H1 (cell line): Measurements from ENCODE around the gene R3HDM2. TPM values are rescaled to one million over a fixed set of nuclear protein-coding genes. Genes with fewer than 3 reads are reported as not detected.

Source experiments
- CTCF ChIA-PET: fragments of 300-600 bp; sonication (Branson Sonifier 250); formaldehyde crosslinking; loops from one replicate; lab custom pipeline; 2021; ENCODE audit not compliant: partially characterized antibody; lab: Charles Lee
- POLR2A ChIA-PET: fragments of 300-600 bp; sonication (Branson Sonifier 250); formaldehyde crosslinking; loops from one replicate; lab custom pipeline; 2021; ENCODE audit warnings: inconsistent platforms; ENCODE audit not compliant: partially characterized antibody; lab: Charles Lee
- DNase-seq, 2 experiments: peaks; one replicate each; pipeline versions ENCODE4 v3.0.0 to v3.0.0-alpha.2; 2010 to 2022; ENCODE audit warnings: low spot score in 2 of 2, low read depth in 1 of 2, mixed read lengths in 1 of 2
- FAIRE-seq: peaks from 2 replicates; lab custom pipeline; 2011; peaks lifted over from hg19 to GRCh38; lab: Jason Lieb, UNC
- H2AFZ ChIP-seq: 2 replicates; pipeline ENCODE4 v1.8.1; 2012; ENCODE audit warnings: low read length, inconsistent platforms
- H2AK5ac ChIP-seq: 2 replicates; pipeline ENCODE4 v1.6.1; 2013; ENCODE audit warnings: low read depth, low read length
- H2BK120ac ChIP-seq: replicated peaks from 2 replicates; pipeline ENCODE3; 2013; ENCODE audit warnings: low read depth, low read length, inconsistent platforms
- H2BK12ac ChIP-seq: 2 replicates; pipeline ENCODE4 v1.6.1; 2013; ENCODE audit warnings: low read depth, low read length
- H2BK15ac ChIP-seq: 2 replicates; pipeline ENCODE4 v1.6.1; 2013; ENCODE audit warnings: low read length
- H2BK20ac ChIP-seq: 2 replicates; pipeline ENCODE4 v1.6.1; 2013; ENCODE audit warnings: low read length
- H2BK5ac ChIP-seq: 2 replicates; pipeline ENCODE4 v1.6.1; 2013; ENCODE audit warnings: low read depth, low read length
- H3K14ac ChIP-seq: 2 replicates; pipeline ENCODE4 v1.6.1; 2013; ENCODE audit warnings: inconsistent platforms; ENCODE audit not compliant: insufficient read length
- H3K18ac ChIP-seq: 2 replicates; pipeline ENCODE4 v1.6.1; 2013; ENCODE audit warnings: low read length; ENCODE audit errors: extremely low read depth
- H3K23ac ChIP-seq: 2 replicates; pipeline ENCODE4 v1.6.1; 2013; ENCODE audit warnings: inconsistent platforms; ENCODE audit not compliant: insufficient read length
- H3K23me2 ChIP-seq: 2 replicates; pipeline ENCODE4 v1.6.1; 2013; ENCODE audit warnings: low read depth, low read length
- H3K27ac ChIP-seq: 2 replicates; pipeline ENCODE4 v1.6.1; 2011; ENCODE audit warnings: low read depth, low read length, inconsistent platforms
- H3K27me3 ChIP-seq, 4 experiments: replicated peaks in 1 of 4; 1 replicate in 1 of 4; 2 replicates in 3 of 4; pipeline versions ENCODE4 v1.6.1 to v1.8.1; 2011 to 2013; ENCODE audit warnings: low read length in 3 of 4, mild to moderate bottlenecking in 3 of 4, inconsistent platforms in 2 of 4, mixed read lengths in 2 of 4, moderate library complexity in 1 of 4; ENCODE audit not compliant: control insufficient read depth in 3 of 4, insufficient read depth in 3 of 4; ENCODE audit errors: extremely low read depth in 1 of 4
- H3K36me3 ChIP-seq, 4 experiments: 2 replicates each; pipeline versions ENCODE4 v1.6.1 to v1.8.1; 2011 to 2013; ENCODE audit warnings: mild to moderate bottlenecking in 4 of 4, low read length in 3 of 4, moderate library complexity in 2 of 4, control low read depth in 1 of 4, inconsistent platforms in 1 of 4; ENCODE audit not compliant: insufficient read depth in 4 of 4, control insufficient read depth in 2 of 4
- H3K4ac ChIP-seq: replicated peaks from 2 replicates; pipeline ENCODE3; 2013; ENCODE audit warnings: low read length, low read depth, mixed read lengths, inconsistent platforms; ENCODE audit not compliant: insufficient read length
- H3K4me1 ChIP-seq, 4 experiments: replicated peaks in 1 of 4; 1 replicate in 1 of 4; 2 replicates in 3 of 4; pipeline versions ENCODE4 v1.6.1 to v1.8.1; 2011 to 2013; ENCODE audit warnings: low read length in 3 of 4, inconsistent platforms in 2 of 4, mixed read lengths in 1 of 4; ENCODE audit not compliant: insufficient read depth in 4 of 4, control insufficient read depth in 3 of 4
- H3K4me2 ChIP-seq, 2 experiments: 2 replicates each; pipeline versions ENCODE4 v1.6.1 to v1.8.1; 2011 to 2013; ENCODE audit warnings: low read depth in 2 of 2, low read length in 2 of 2, control low read depth in 1 of 2, inconsistent platforms in 1 of 2, mild to moderate bottlenecking in 1 of 2; ENCODE audit not compliant: insufficient read depth in 1 of 2
- H3K4me3 ChIP-seq, 4 experiments: fragments of 200-600, 300-600 bp in 1 of 4; sonication (generic), shearing (Covaris generic), sonication (Bioruptor Twin) in 1 of 4; 2 replicates each; pipeline versions ENCODE4 v1.5.1 to v1.8.1; 2011 to 2016; ENCODE audit warnings: low read length in 4 of 4, low read depth in 3 of 4, control low read depth in 2 of 4, inconsistent platforms in 2 of 4, mild to moderate bottlenecking in 2 of 4, mixed read lengths in 1 of 4, moderate library complexity in 1 of 4; ENCODE audit not compliant: insufficient read depth in 2 of 4; ENCODE audit errors: extremely low read depth in 1 of 4
- H3K56ac ChIP-seq: replicated peaks from 2 replicates; pipeline ENCODE3; 2013; ENCODE audit warnings: low read depth, mild to moderate bottlenecking, mixed read lengths, low read length, inconsistent platforms; ENCODE audit not compliant: insufficient read length
- H3K79me1 ChIP-seq: 2 replicates; pipeline ENCODE4 v1.6.1; 2013; ENCODE audit warnings: low read depth, low read length, control low read depth
- H3K79me2 ChIP-seq, 2 experiments: 2 replicates each; pipeline versions ENCODE4 v1.6.1 to v1.8.1; 2012 to 2013; ENCODE audit warnings: low read length in 2 of 2, mild to moderate bottlenecking in 2 of 2, inconsistent platforms in 1 of 2; ENCODE audit not compliant: insufficient read depth in 2 of 2, control insufficient read depth in 1 of 2
- H3K9ac ChIP-seq, 4 experiments: replicated peaks in 1 of 4; 1 replicate in 1 of 4; 2 replicates in 3 of 4; pipeline versions ENCODE4 v1.6.1 to v1.8.1; 2011 to 2013; ENCODE audit warnings: low read depth in 3 of 4, low read length in 3 of 4, control low read depth in 2 of 4, mild to moderate bottlenecking in 2 of 4, moderate library complexity in 2 of 4, inconsistent platforms in 1 of 4; ENCODE audit errors: extremely low read depth in 1 of 4
- H3K9me3 ChIP-seq, 2 experiments: 2 replicates each; pipeline versions ENCODE4 v1.6.1 to v1.8.1; 2012 to 2013; ENCODE audit warnings: mild to moderate bottlenecking in 2 of 2, moderate library complexity in 2 of 2, control low read depth in 1 of 2, inconsistent platforms in 1 of 2, low read depth in 1 of 2, low read length in 1 of 2, mixed read lengths in 1 of 2; ENCODE audit not compliant: insufficient read depth in 2 of 2
- H4K20me1 ChIP-seq, 2 experiments: replicated peaks in 1 of 2; 2 replicates each; pipeline versions ENCODE3 to v1.8.1; 2011 to 2013; ENCODE audit warnings: inconsistent platforms in 2 of 2, low read length in 2 of 2, mild to moderate bottlenecking in 1 of 2; ENCODE audit not compliant: insufficient read depth in 2 of 2, control insufficient read depth in 1 of 2
- H4K5ac ChIP-seq: 2 replicates; pipeline ENCODE4 v1.6.1; 2013; ENCODE audit warnings: low read length, low read depth, mixed read lengths, inconsistent platforms; ENCODE audit not compliant: insufficient read length
- H4K8ac ChIP-seq: 2 replicates; pipeline ENCODE4 v1.8.0; 2013; ENCODE audit warnings: mild to moderate bottlenecking, moderate library complexity, low read length, inconsistent platforms; ENCODE audit not compliant: insufficient read depth; ENCODE audit errors: extremely low read depth
- H4K91ac ChIP-seq: replicated peaks from 2 replicates; pipeline ENCODE3; 2013; ENCODE audit warnings: low read length, mixed read lengths, inconsistent platforms; ENCODE audit not compliant: insufficient read length
- HDAC6 ChIP-seq: IDR thresholded peaks from one replicate; pipeline ENCODE4 v1.7.1; 2012; ENCODE audit warnings: low read depth, mild to moderate bottlenecking, inconsistent platforms, low read length, moderate library complexity
- JUN ChIP-seq: IDR thresholded peaks from 2 replicates; pipeline ENCODE4 v1.6.1; 2011; ENCODE audit warnings: low read depth, mild to moderate bottlenecking, improper control_type of control experiment, low read length
- KDM5A ChIP-seq: fragments of 200-600 bp; IDR thresholded peaks from 2 replicates; pipeline ENCODE4 v1.7.1; 2012; ENCODE audit warnings: mild to moderate bottlenecking, low read length, inconsistent platforms, mixed read lengths
- SP2 ChIP-seq: IDR thresholded peaks from 2 replicates; pipeline ENCODE4 v1.6.1; 2012; ENCODE audit warnings: mild to moderate bottlenecking, low read length, inconsistent platforms
- WGBS, 2 experiments: shearing (Covaris generic) in 1 of 2; methylation state at CpG; one replicate each; pipeline versions ENCODE4 v1.1.6 to v1.1.7; 2013 to 2015; ENCODE audit warnings: low lambda C conversion rate in 2 of 2, mixed read lengths in 2 of 2, inconsistent platforms in 1 of 2, low coverage in 1 of 2, missing lambda C conversion rate in 1 of 2; ENCODE audit not compliant: insufficient replicate concordance in 2 of 2, insufficient coverage in 1 of 2, insufficient read length in 1 of 2; ENCODE audit errors: extremely low coverage in 1 of 2, missing lambda C conversion rate in 1 of 2; 5-methylcytosine and 5-hydroxymethylcytosine counted together
- polyA plus RNA-seq, 7 experiments: library from polyadenylated mRNA; depleted of rRNA in 3 of 7; stranded (reverse) in 5 of 7; unstranded in 2 of 7; fragments of >200 nt in 5 of 7; fragments of 200-250 nt in 2 of 7; gene quantifications; 1 replicate in 5 of 7; 2 replicates in 1 of 7; 4 replicates in 1 of 7; pipeline versions ENCODE4 v1.2.1 to v1.2.3, GENCODE V29; 2011 to 2013; ENCODE audit warnings: missing spikeins in 2 of 7, mixed read lengths in 2 of 7
- total RNA-seq: library from RNA; stranded (reverse); fragmentation: NEBNext Ultra II Directional; extraction: Animal tissue kit (Norgen Biotek cat#: 25700); gene quantifications from 2 replicates; pipeline ENCODE4 v1.2.1, GENCODE V29; 2021

Gene R3HDM2
- total and polyA plus RNA-seq, 2 of the 8 experiments (the other 6 are each of a cell fraction or from before 2014, with no cell fraction given) = 25.6 to 27.0 TPM

DNA sequence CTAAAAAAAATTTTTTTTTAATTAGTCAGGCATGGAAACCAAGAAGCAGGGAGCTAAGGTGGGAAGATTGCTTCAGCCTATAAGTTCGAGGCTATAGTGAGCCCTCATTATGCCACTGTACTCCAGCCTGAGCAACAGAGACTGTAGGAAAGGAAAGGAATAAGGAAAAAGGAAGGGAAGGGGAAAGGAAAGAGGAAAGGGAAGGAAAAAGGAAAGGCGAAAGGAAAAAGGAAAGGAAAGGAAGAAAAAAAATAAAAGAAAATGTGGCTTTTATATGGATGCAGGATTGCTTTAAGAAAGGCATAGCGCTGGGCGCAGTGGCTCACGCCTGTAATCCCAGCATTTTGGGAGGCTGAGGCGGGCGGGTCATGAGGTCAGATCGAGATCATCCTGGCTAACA, 70.4 kb downstream of the R3HDM2 start:
- H4K8ac ChIP-seq = no peak overlapping the region
- TF ChIP-seq KDM5A (no peak), HDAC6 (no peak), SP2 (no peak), JUN (no peak)
- no peak overlapping the region for H3K27ac ChIP-seq
- H2BK120ac ChIP-seq = no peak overlapping the region
- CTCF ChIA-PET = interaction anchor here (0.6 to 2.1 kb wide), 4 partner anchors 18 to 133 kb away, joined by 3 to 6 read pairs (median 3); no protein-coding TSS in a partner anchor
- H2BK20ac ChIP-seq = no peak overlapping the region
- no peaks in the 10 kb centered on the region for H3K4me1 ChIP-seq
- no peak overlapping the region for H3K56ac ChIP-seq
- no peaks in the 10 kb centered on the region for H3K9me3 ChIP-seq
- POLR2A ChIA-PET = interaction anchor here (1.3 kb wide), 2 partner anchors 13 to 17 kb away, joined by 3 to 4 read pairs; no protein-coding TSS in a partner anchor
- H3K4ac ChIP-seq = no peak overlapping the region
- no peak overlapping the region for H3K4me3 ChIP-seq
- no peak overlapping the region for H3K4me2 ChIP-seq
- no peaks in the 10 kb centered on the region for H3K36me3 ChIP-seq
- no peak overlapping the region for H2AK5ac ChIP-seq
- H2AFZ ChIP-seq = no peak overlapping the region
- no peak overlapping the region for H3K23ac ChIP-seq
- H3K14ac ChIP-seq = no peak overlapping the region
- H3K79me1 ChIP-seq = no peaks in the 10 kb centered on the region
- FAIRE-seq = no peak
- H2BK15ac ChIP-seq = no peak overlapping the region
- H4K20me1 ChIP-seq = no peaks in the 10 kb centered on the region
- no peak overlapping the region for H3K18ac ChIP-seq
- no peak overlapping the region for H2BK12ac ChIP-seq
- no peak overlapping the region for H3K9ac ChIP-seq
- H2BK5ac ChIP-seq = no peak overlapping the region
- no peaks in the 10 kb centered on the region for H3K79me2 ChIP-seq
- no peak for DNase-seq
- no peaks in the 10 kb centered on the region for H3K23me2 ChIP-seq
- 94 to 100% methylated on average over 1 to 8 of the region's 8 CpGs for WGBS, 2 experiments
- H4K91ac ChIP-seq = no peak overlapping the region
- H3K27me3 ChIP-seq = no peaks in the 10 kb centered on the region
- no peak overlapping the region for H4K5ac ChIP-seq
